Endothelial cell (in vitro differentiated cells): ENCODE measurements around the gene MARCHF4. TPM values are rescaled to one million over a fixed set of nuclear protein-coding genes. Genes with fewer than 3 reads are reported as not detected.

Experiments
- DNase-seq: peaks from one replicate; pipeline ENCODE4 v3.0.0; 2021; ENCODE audit warnings: low spot score
- H3K27ac Mint-ChIP-seq: one replicate; pipeline ENCODE4 v1.8.0; 2021; ENCODE audit warnings: mixed read lengths, inconsistent platforms; ENCODE audit not compliant: unreplicated experiment
- H3K27me3 Mint-ChIP-seq: one replicate; pipeline ENCODE4 v1.8.0; 2021; ENCODE audit warnings: mild to moderate bottlenecking, moderate library complexity, mixed read lengths, inconsistent platforms; ENCODE audit not compliant: unreplicated experiment
- H3K36me3 Mint-ChIP-seq: one replicate; pipeline ENCODE4 v1.8.0; 2021; ENCODE audit warnings: mild to moderate bottlenecking, low read depth, mixed read lengths, inconsistent platforms; ENCODE audit not compliant: unreplicated experiment
- H3K4me1 Mint-ChIP-seq: one replicate; pipeline ENCODE4 v1.8.0; 2021; ENCODE audit warnings: mild to moderate bottlenecking, mixed read lengths, inconsistent platforms; ENCODE audit not compliant: unreplicated experiment
- H3K4me3 Mint-ChIP-seq: one replicate; pipeline ENCODE4 v1.8.0; 2021; ENCODE audit warnings: mild to moderate bottlenecking, mixed read lengths, inconsistent platforms; ENCODE audit not compliant: unreplicated experiment
- H3K9me3 Mint-ChIP-seq: one replicate; pipeline ENCODE4 v1.8.0; 2021; ENCODE audit warnings: mixed read lengths, inconsistent platforms; ENCODE audit not compliant: unreplicated experiment
- CTCF ChIP-seq: fragments of 200-600 bp; sonication (generic); IDR thresholded peaks from one replicate; pipeline ENCODE4 v1.5.0; 2021; ENCODE audit warnings: antibody characterized with exemption; ENCODE audit not compliant: unreplicated experiment
- total RNA-seq: library from RNA; stranded (reverse); fragmentation: NEBNext Ultra II Directional; extraction: Animal tissue kit (Norgen Biotek cat#: 25700); gene quantifications from one replicate; pipeline ENCODE4 v1.2.1, GENCODE V29; 2021; ENCODE audit not compliant: unreplicated experiment

The MARCHF4 gene
- total RNA-seq, 1 donor from 2014 or later: 0.46 TPM

GRCh38 chr2:216415541-216415940 lies 43.3 kb upstream of the MARCHF4 start:
- no peak overlapping the region for H3K4me3 Mint-ChIP-seq
- H3K36me3 Mint-ChIP-seq: peaks cover 12% of the 10 kb centered on the region
- H3K27ac Mint-ChIP-seq: no peak overlapping the region
- H3K4me1 Mint-ChIP-seq: peaks cover 17% of the 10 kb centered on the region
- no peaks in the 10 kb centered on the region for H3K9me3 Mint-ChIP-seq
- H3K27me3 Mint-ChIP-seq: peaks cover 1% of the 10 kb centered on the region
- no peak for DNase-seq
- TF ChIP-seq CTCF: no peak

GRCh38 chr2:216414772-216415319 lies 42.6 kb upstream of the MARCHF4 start:
- no peaks in the 10 kb centered on the region for H3K9me3 Mint-ChIP-seq
- no peak for TF ChIP-seq CTCF
- H3K36me3 Mint-ChIP-seq: peaks cover 6% of the 10 kb centered on the region
- peaks cover 13% of the 10 kb centered on the region for H3K4me1 Mint-ChIP-seq
- H3K27ac Mint-ChIP-seq: no peak overlapping the region
- peaks cover 1% of the 10 kb centered on the region for H3K27me3 Mint-ChIP-seq
- H3K4me3 Mint-ChIP-seq: no peak overlapping the region
- DNase-seq: no peak

- H3K4me3 Mint-ChIP-seq: no peak overlapping the region
- H3K4me1 Mint-ChIP-seq: peaks cover 13% of the 10 kb centered on the region
- TF ChIP-seq CTCF: no peak
Observed at GRCh38 chr2:216413882-216414281, 41.6 kb upstream of the MARCHF4 start.

GRCh38 chr2:216412022-216412999 lies 40.0 kb upstream of the MARCHF4 start, which contains the start of gene SMARCAL1:
SMARCAL1 (plus strand) TSS chr2:216412484; CDS start chr2:216414705, 2,221 bp downstream.
- peak; percentile 98 for DNase-seq
- H3K4me3 Mint-ChIP-seq: peak within 1 kb of the TSS; percentile 95
- H3K36me3 Mint-ChIP-seq: peaks cover 2% of the 10 kb centered on the region
- no peaks in the 10 kb centered on the region for H3K27me3 Mint-ChIP-seq
- H3K27ac Mint-ChIP-seq: peak within 1 kb of the TSS; percentile 96
- H3K9me3 Mint-ChIP-seq: no peaks in the 10 kb centered on the region
- peaks cover 18% of the 10 kb centered on the region for H3K4me1 Mint-ChIP-seq
- no peak for TF ChIP-seq CTCF

More at GRCh38 chr2:216413882-216414281, 41.6 kb upstream of the MARCHF4 start:
- DNase-seq: no peak
- Mint-ChIP-seq H3K27ac (no peak overlapping the region), H3K36me3 (peaks cover 5% of the 10 kb centered on the region), H3K9me3 (no peaks in the 10 kb centered on the region), H3K27me3 (no peaks in the 10 kb centered on the region)
